Keratinocyte (primary cell): Measurements from ENCODE around the gene ANO2.

Source experiments
- EZH2 ChIP-seq: IDR thresholded peaks from one replicate; pipeline ENCODE4 v1.6.1; 2012; ENCODE audit warnings: inconsistent platforms, mild to moderate bottlenecking, low read length, moderate library complexity
- TF ChIP-seq, protein P1 (sequence below), 3 experiments: IDR thresholded peaks in 1 of 3; conservative IDR thresholded peaks in 1 of 3; optimal IDR thresholded peaks in 1 of 3; 2 replicates in 2 of 3; 3 replicates in 1 of 3; pipeline versions ENCODE3 to v1.5.1; 2011; ENCODE audit warnings: low read length in 3 of 3, mild to moderate bottlenecking in 3 of 3, moderate library complexity in 2 of 3, control low read depth in 1 of 3, inconsistent platforms in 1 of 3; ENCODE audit not compliant: insufficient read depth in 2 of 3; ENCODE audit errors: extremely low read depth in 1 of 3

DNA sequence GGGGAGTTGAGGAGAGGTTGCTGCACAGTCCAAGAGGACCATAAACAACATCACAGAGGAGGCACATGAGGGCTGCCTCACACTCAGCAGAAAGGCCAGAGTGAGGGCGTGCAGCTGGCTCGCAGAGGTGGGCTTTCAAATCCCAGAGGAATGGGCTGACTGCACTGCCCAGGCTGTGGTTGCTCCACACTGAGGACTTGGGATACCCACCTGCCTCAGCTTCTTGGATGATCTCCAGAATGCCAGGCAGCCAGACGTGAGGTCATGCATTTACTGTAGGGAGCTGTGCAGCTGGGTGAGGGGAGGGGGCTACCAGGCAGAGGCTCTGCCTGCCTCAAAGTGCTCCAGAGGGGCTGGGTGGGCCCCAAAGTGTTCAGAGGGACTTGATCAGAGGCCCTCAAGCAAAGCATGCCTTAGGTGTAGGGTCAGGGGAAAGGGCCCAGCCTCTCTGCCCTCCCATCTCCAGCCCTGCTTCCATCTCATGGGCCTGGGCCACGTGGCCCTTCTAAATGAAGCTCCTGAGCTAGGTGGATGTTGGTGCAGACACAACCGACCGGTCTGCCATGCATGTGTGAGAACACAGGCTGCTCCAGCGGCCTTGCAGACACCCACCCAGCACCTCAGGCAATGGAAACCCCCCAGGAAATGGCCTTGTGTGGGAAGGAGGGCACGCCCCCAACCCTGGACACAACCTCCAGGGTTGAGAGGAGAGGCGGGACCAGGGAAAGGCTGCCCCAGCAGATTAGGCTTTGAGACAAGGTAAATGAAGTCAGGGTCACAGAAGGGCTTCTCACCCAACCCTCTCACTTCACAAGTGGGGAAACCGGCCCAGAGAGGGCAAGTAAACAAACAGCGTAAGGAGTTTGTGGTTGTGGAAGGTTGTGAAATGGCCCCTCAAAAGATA lies 422.4 kb downstream of the ANO2 start:
- TF ChIP-seq, protein P1, sequence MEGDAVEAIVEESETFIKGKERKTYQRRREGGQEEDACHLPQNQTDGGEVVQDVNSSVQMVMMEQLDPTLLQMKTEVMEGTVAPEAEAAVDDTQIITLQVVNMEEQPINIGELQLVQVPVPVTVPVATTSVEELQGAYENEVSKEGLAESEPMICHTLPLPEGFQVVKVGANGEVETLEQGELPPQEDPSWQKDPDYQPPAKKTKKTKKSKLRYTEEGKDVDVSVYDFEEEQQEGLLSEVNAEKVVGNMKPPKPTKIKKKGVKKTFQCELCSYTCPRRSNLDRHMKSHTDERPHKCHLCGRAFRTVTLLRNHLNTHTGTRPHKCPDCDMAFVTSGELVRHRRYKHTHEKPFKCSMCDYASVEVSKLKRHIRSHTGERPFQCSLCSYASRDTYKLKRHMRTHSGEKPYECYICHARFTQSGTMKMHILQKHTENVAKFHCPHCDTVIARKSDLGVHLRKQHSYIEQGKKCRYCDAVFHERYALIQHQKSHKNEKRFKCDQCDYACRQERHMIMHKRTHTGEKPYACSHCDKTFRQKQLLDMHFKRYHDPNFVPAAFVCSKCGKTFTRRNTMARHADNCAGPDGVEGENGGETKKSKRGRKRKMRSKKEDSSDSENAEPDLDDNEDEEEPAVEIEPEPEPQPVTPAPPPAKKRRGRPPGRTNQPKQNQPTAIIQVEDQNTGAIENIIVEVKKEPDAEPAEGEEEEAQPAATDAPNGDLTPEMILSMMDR (optimal IDR thresholded peaks at IDR 0.05 in 1 of 3, IDR thresholded peaks at IDR 0.05 in 1 of 3, conservative IDR thresholded peaks at IDR 0.05 in 1 of 3; ENCODE audit: extremely low read depth in 1 of 3, insufficient read depth in 2 of 3, low read length in 3 of 3), result no peak
- TF ChIP-seq EZH2, result no peak
